Inferior parietal cortex (tissue), 1 donor: ENCODE data around the gene RFX7.
"Not testable (repeated sequence)": the region's sequence is repeated elsewhere in the genome, so short reads cannot be mapped to it uniquely, and the experiment has no call there.

Source experiments
- DNase-seq: peaks from one replicate; pipeline ENCODE4 v3.0.0-alpha.2; 2016; ENCODE audit errors: extremely low spot score

RFX7 gene

GRCh38 chr15:56205061-56205876 is 38.4 kb downstream of the RFX7 start:
- no peak for DNase-seq

GRCh38 chr15:56203312-56203922 is 40.3 kb downstream of the RFX7 start:
- not testable (repeated sequence) for DNase-seq

GRCh38 chr15:56202701-56203100 is 41.0 kb downstream of the RFX7 start:
- no peak for DNase-seq

GRCh38 chr15:56199038-56199437 is 44.6 kb downstream of the RFX7 start:
- no peak for DNase-seq

- DNase-seq: no peak
Observed at GRCh38 chr15:56194035-56194434, 49.6 kb downstream of the RFX7 start.

- no peak for DNase-seq
Observed at GRCh38 chr15:56192659-56193442, 50.8 kb downstream of the RFX7 start.

GRCh38 chr15:56187665-56188064 is 56.0 kb downstream of the RFX7 start:
- DNase-seq: no peak

GRCh38 chr15:56185980-56186379 is 57.7 kb downstream of the RFX7 start:
- DNase-seq: no peak

- DNase-seq: no peak
Observed at GRCh38 chr15:56184516-56184915, 59.2 kb downstream of the RFX7 start.

- DNase-seq: no peak
Observed at GRCh38 chr15:56180851-56181250, 62.8 kb downstream of the RFX7 start.

- DNase-seq: no peak
Observed at GRCh38 chr15:56176996-56177395, 66.7 kb downstream of the RFX7 start.

- DNase-seq: no peak
Observed at GRCh38 chr15:56175788-56176187, 67.9 kb downstream of the RFX7 start.

GRCh38 chr15:56174649-56175048 is 69.0 kb downstream of the RFX7 start:
- no peak for DNase-seq

- DNase-seq: no peak
Observed at GRCh38 chr15:56168394-56168793, 75.3 kb downstream of the RFX7 start.

GRCh38 chr15:56165234-56165633 is 78.4 kb downstream of the RFX7 start:
- DNase-seq: no peak

GRCh38 chr15:56160966-56161365 is 82.7 kb downstream of the RFX7 start:
- DNase-seq: no peak

- no peak for DNase-seq
Observed at GRCh38 chr15:56156877-56157276, 86.8 kb downstream of the RFX7 start.

GRCh38 chr15:56155278-56155677 is 88.4 kb downstream of the RFX7 start:
- DNase-seq: not testable (repeated sequence)

- DNase-seq: not testable (repeated sequence)
Observed at GRCh38 chr15:56154768-56155167, 88.9 kb downstream of the RFX7 start.

GRCh38 chr15:56150204-56150603 is 93.5 kb downstream of the RFX7 start:
- no peak for DNase-seq

GRCh38 chr15:56148064-56148463 is 95.6 kb downstream of the RFX7 start:
- no peak for DNase-seq

GRCh38 chr15:56146756-56147155 is 96.9 kb downstream of the RFX7 start:
- DNase-seq: no peak

- no peak for DNase-seq
Observed at GRCh38 chr15:56128081-56128480, 115.6 kb downstream of the RFX7 start.
